Neutrophil (primary cell): ENCODE results near the gene SMAP2.
A peak's percentile ranks its signal among the peaks of the same experiment; 100 is the strongest.

ENCODE experiments used
- H3K27ac ChIP-seq: fragments of 200-600 bp; sonication (generic); 2 replicates; pipeline ENCODE4 v1.5.1; 2016; ENCODE audit warnings: mild to moderate bottlenecking, moderate library complexity
- H3K27me3 ChIP-seq: fragments of 200-600 bp; sonication (generic); 2 replicates; pipeline ENCODE4 v1.6.0; 2016; ENCODE audit warnings: mild to moderate bottlenecking
- H3K36me3 ChIP-seq: fragments of 200-600 bp; sonication (generic); 2 replicates; pipeline ENCODE4 v1.5.1; 2017
- H3K4me1 ChIP-seq, 2 experiments: fragments of 200-600 bp in 1 of 2; sonication (generic) in 1 of 2; 1 replicate in 1 of 2; 2 replicates in 1 of 2; pipeline versions ENCODE4 v1.5.1 to v1.6.1; 2013 to 2016; ENCODE audit warnings: low read depth in 1 of 2, low read length in 1 of 2, mild to moderate bottlenecking in 1 of 2, moderate library complexity in 1 of 2; ENCODE audit not compliant: control insufficient read depth in 1 of 2, insufficient read depth in 1 of 2
- H3K4me3 ChIP-seq, 2 experiments: fragments of 200-600 bp in 1 of 2; sonication (generic) in 1 of 2; 1 replicate in 1 of 2; 2 replicates in 1 of 2; pipeline ENCODE4 v1.5.1; 2013 to 2016; ENCODE audit warnings: low read depth in 1 of 2, low read length in 1 of 2, mild to moderate bottlenecking in 1 of 2, moderate library complexity in 1 of 2
- H3K9me3 ChIP-seq: fragments of 200-600 bp; sonication (generic); 2 replicates; pipeline ENCODE4 v1.5.1; 2016
- CTCF ChIP-seq: fragments of 200-600 bp; sonication (generic); IDR thresholded peaks from 2 replicates; pipeline ENCODE4 v1.5.1; 2016; ENCODE audit warnings: antibody characterized with exemption

Gene SMAP2

GRCh38 chr1:40372658-40373322, 737 bp upstream of the SMAP2 start:
- Histone ChIP-seq H3K36me3 (peaks cover 23% of the 10 kb centered on the region), H3K4me1 (peaks cover 33 to 36% of the 10 kb centered on the region in 2 experiments), H3K27me3 (peaks cover 14% of the 10 kb centered on the region), H3K27ac (peak overlapping the region; percentile 97), H3K9me3 (no peaks in the 10 kb centered on the region), H3K4me3 (peak overlapping the region in 1 of 2 experiments; percentile 100)
- no peak for TF ChIP-seq CTCF

DNA sequence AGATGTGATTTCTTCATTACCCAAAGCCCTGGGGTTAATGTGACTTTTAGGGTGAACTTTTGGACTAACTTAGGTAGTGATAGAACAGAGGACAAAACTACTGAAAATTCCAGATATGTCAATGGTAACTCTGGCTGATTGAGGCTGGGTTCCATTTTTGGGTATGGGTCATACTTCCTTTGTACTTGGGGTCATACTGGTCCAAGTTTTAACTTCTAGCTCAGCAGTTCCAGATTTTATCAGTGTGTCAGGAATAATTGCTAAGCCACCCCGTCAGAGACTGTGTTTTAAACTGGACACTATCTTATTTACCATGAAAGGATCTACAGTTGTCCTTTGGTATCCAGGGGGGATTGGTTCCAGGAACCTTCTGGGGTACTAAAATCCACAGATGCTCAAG, 4.0 kb downstream of the SMAP2 start:
- no peaks in the 10 kb centered on the region for H3K27me3 ChIP-seq
- no peak for TF ChIP-seq CTCF
- H3K4me1 ChIP-seq: peaks cover 71 to 83% of the 10 kb centered on the region in 2 experiments
- H3K36me3 ChIP-seq: peaks cover 41% of the 10 kb centered on the region
- H3K27ac ChIP-seq: peak overlapping the region; percentile 97
- H3K4me3 ChIP-seq: peak overlapping the region; percentile 100
- H3K9me3 ChIP-seq: no peaks in the 10 kb centered on the region

DNA sequence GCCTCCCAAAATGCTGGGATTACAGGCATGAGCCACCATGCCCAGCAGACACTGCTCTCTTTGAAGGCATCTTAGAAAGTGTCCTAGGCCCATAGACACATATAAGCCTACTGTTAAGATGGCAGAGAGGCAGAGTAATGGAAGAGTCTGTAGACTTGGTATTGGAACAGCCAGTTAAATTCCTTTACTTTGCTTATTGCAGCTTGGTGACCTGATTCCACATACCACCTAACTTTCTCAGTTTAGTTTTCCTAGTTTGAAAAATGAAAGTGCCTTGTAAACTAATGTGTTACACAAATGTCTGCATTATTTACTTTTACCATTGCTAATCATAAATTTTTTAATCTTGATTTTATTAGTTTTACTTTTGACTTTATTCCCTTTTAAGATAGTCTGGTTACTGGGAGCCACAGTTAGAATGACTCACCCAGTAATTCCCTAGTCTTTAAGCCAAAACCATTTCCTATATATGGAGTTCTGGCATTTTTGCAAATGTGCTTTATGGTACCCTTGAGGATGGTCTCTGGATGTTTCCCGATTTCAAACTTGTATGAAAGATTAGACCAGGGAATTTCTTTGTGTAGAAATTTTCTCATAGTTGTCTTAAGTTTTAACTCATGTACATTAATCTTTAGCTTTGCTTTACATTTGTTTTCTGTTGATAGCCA, 6.4 kb downstream of the SMAP2 start:
- no peaks in the 10 kb centered on the region for H3K27me3 ChIP-seq
- no peak for TF ChIP-seq CTCF
- H3K9me3 ChIP-seq: no peaks in the 10 kb centered on the region
- H3K4me1 ChIP-seq: peaks cover 88 to 100% of the 10 kb centered on the region in 2 experiments
- peaks cover 63% of the 10 kb centered on the region for H3K36me3 ChIP-seq
- H3K4me3 ChIP-seq: peak overlapping the region; percentile 48 to 57
- peak overlapping the region; percentile 55 for H3K27ac ChIP-seq

GRCh38 chr1:40380817-40381216, 7.3 kb downstream of the SMAP2 start:
- H3K4me3 ChIP-seq: peak overlapping the region; percentile 48 to 57
- H3K36me3 ChIP-seq: peaks cover 64% of the 10 kb centered on the region
- peak overlapping the region; percentile 92 for H3K27ac ChIP-seq
- no peaks in the 10 kb centered on the region for H3K27me3 ChIP-seq
- TF ChIP-seq CTCF: no peak
- no peaks in the 10 kb centered on the region for H3K9me3 ChIP-seq
- H3K4me1 ChIP-seq: peaks cover 91 to 100% of the 10 kb centered on the region in 2 experiments

DNA sequence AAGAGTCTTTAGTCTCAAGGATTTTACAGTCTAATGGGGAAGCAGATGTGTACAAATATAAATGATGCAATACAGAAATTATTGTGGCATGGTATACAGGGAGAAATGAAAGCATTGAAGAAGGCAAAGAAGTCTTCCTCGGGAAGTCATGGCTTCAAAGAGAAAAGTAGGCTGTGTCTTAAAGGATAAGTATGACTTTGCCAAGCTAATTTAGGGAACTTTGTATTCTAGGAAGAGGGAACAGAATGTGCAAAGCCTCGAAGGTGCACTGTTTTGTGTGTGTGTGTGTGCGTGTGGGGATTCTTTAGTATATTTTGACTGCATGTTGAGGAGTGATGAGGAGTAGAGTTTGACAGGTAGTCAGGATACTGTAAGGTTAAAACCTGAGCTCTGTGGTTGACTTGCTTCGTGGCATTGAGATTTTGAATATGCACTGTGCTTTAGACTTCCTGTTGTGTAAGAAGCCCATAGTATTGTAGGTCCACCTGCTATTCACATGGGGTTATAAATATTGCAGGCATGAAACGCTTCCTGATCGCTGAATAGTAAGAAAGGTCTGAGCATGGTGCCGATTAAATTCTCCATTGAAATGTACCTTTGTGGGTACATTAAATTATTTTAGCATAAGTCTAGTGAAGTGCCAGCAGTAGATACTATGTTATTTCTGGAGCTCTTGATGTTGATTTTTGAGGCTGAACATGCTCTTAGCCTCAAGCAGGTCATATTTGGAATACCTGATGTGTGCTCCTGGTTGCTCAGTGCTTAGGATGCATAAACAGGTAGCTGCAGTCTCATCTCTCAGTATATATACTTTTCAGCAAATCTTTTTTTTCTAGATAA, 8.0 kb downstream of the SMAP2 start:
- no peak for TF ChIP-seq CTCF
- H3K27ac ChIP-seq: peak overlapping the region; percentile 92
- no peaks in the 10 kb centered on the region for H3K27me3 ChIP-seq
- H3K9me3 ChIP-seq: no peaks in the 10 kb centered on the region
- H3K36me3 ChIP-seq: peaks cover 57% of the 10 kb centered on the region
- H3K4me3 ChIP-seq: peak overlapping the region; percentile 48 to 57
- peaks cover 91 to 100% of the 10 kb centered on the region in 2 experiments for H3K4me1 ChIP-seq
